ENCODE measurements around the gene SDSL. TPM values are rescaled to one million over a fixed set of nuclear protein-coding genes. Genes with fewer than 3 reads are reported as not detected.

The SDSL gene
- total RNA-seq, 1 experiment from 2014 or later = 0.46 TPM

GRCh38 chr12:113390064-113391043 is 31.8 kb upstream of the SDSL start:
- H3K9me3 ChIP-seq (ENCODE audit: control insufficient read depth, low read depth, low read length) = no peaks in the 10 kb centered on the region
- H2BK12ac ChIP-seq (ENCODE audit: insufficient read length, low read depth, low read length) = no peak overlapping the region
- no peak overlapping the region for H2BK5ac ChIP-seq (ENCODE audit: insufficient read length, low read length)
- no peak overlapping the region for H4K91ac ChIP-seq (ENCODE audit: insufficient read length, low read depth, low read length)
- WGBS (ENCODE audit: extremely low coverage, insufficient read length, low lambda C conversion rate) = 100% methylated on average over 3 of the region's 6 CpGs
- no peaks in the 10 kb centered on the region for H3K79me2 ChIP-seq (ENCODE audit: insufficient read depth, low read length)
- H3K9ac ChIP-seq (ENCODE audit: extremely low read depth, insufficient read length, low read length) = no peak overlapping the region
- no peaks in the 10 kb centered on the region for H4K20me1 ChIP-seq (ENCODE audit: control insufficient read depth, insufficient read depth, insufficient read length)
- H3K4me1 ChIP-seq (ENCODE audit: insufficient read depth, low read length) = no peaks in the 10 kb centered on the region
- H3K14ac ChIP-seq (ENCODE audit: insufficient read depth, low read length) = no peak overlapping the region
- no peak overlapping the region for H3K27ac Mint-ChIP-seq
- H3K56ac ChIP-seq (ENCODE audit: insufficient read length, low read depth, low read length) = no peak overlapping the region
- DNase-seq = no peak
- H3K4me2 ChIP-seq (ENCODE audit: insufficient read depth, insufficient read length, low read length) = no peak overlapping the region
- H2BK20ac ChIP-seq (ENCODE audit: low read depth, low read length, poor library complexity, severe bottlenecking) = no peak overlapping the region
- H3K4me1 Mint-ChIP-seq = peaks cover 2 to 6% of the 10 kb centered on the region in 2 experiments; a peak in 3 of 4 replicates
- no peak overlapping the region for H3T11ph ChIP-seq (ENCODE audit: low read length)
- no peak for TF ChIP-seq CTCF (conservative IDR thresholded peaks at IDR 0.05)
- peaks cover 3% of the 10 kb centered on the region for H3K27me3 Mint-ChIP-seq (ENCODE audit: low read depth)
- no peak overlapping the region for H2BK120ac ChIP-seq (ENCODE audit: low read depth, low read length, poor library complexity, severe bottlenecking)
- H2BK15ac ChIP-seq (ENCODE audit: low read depth, low read length) = no peak overlapping the region
- H3K36me3 Mint-ChIP-seq (ENCODE audit: insufficient read depth in 1 of 3, low read depth in 3 of 3) = peaks cover 0 to 25% (median 23%) of the 10 kb centered on the region in 3 experiments; a peak in 4 of 7 replicates
- H3K27ac ChIP-seq (ENCODE audit: insufficient read length, low read depth, low read length) = no peak overlapping the region
- H3K4ac ChIP-seq (ENCODE audit: low read depth, low read length) = no peak overlapping the region
- no peak overlapping the region for H4K5ac ChIP-seq (ENCODE audit: insufficient read length, low read depth, low read length)
- no peaks in the 10 kb centered on the region for H3K23me2 ChIP-seq (ENCODE audit: insufficient read length, low read depth, low read length, poor library complexity, severe bottlenecking)
- no peaks in the 10 kb centered on the region for H3K27me3 ChIP-seq (ENCODE audit: insufficient read depth, low read length)
- no peak overlapping the region for H2AFZ ChIP-seq (ENCODE audit: low read length)
- no peaks in the 10 kb centered on the region for H3K79me1 ChIP-seq (ENCODE audit: insufficient read depth, low read depth, low read length, poor library complexity, severe bottlenecking)
- H3K18ac ChIP-seq (ENCODE audit: insufficient read length, low read depth, low read length) = no peak overlapping the region
- no peak overlapping the region for H3K23ac ChIP-seq (ENCODE audit: insufficient read length, low read depth, low read length)
- no peaks in the 10 kb centered on the region for H3K9me3 Mint-ChIP-seq
- no peak overlapping the region for H2AK5ac ChIP-seq (ENCODE audit: insufficient read length, low read length)
- H3K4me3 Mint-ChIP-seq = no peak overlapping the region
- H4K8ac ChIP-seq (replicated peaks; ENCODE audit: insufficient read length, low read depth, low read length) = no peak overlapping the region
